IMR-90 (cell line): ENCODE measurements around the gene ERC2. TPM values are rescaled to one million over a fixed set of nuclear protein-coding genes. Genes with fewer than 3 reads are reported as not detected.

Experiments
- ATAC-seq: fragments of 200-7000 bp; cut with Tn5 transposase; 2 replicates; pipeline ENCODE4 v1.9.1; 2020; ENCODE audit warnings: low read depth, mild to moderate bottlenecking, moderate library complexity
- BruUV-seq: library from RNA; stranded (reverse); fragments of 400-500 nt; replicated peaks from 2 replicates; lab custom pipeline; 2021; lab: Mats Ljungman, UMichigan
- CTCF ChIA-PET: fragments of 300-600 bp; formaldehyde crosslinking; extraction: SDS; loops from one replicate; lab custom pipeline; 2021; ENCODE audit warnings: antibody characterized with exemption; lab: Yijun Ruan, JAX
- POLR2A ChIA-PET: fragments of 300-600 bp; sonication (Branson Sonifier 250); formaldehyde crosslinking; loops from one replicate; lab custom pipeline; 2022; ENCODE audit warnings: antibody characterized with exemption; ENCODE audit not compliant: unreplicated experiment; lab: Charles Lee
- DNase-seq: peaks from one replicate; pipeline ENCODE4 v3.0.0; 2013
- H2AFZ ChIP-seq: replicated peaks from 2 replicates; pipeline ENCODE3; 2013; ENCODE audit warnings: low read length, mild to moderate bottlenecking; ENCODE audit not compliant: poor library complexity
- H2AK5ac ChIP-seq: 2 replicates; pipeline ENCODE4 v1.6.1; 2013; ENCODE audit warnings: low read depth, low read length, inconsistent platforms
- H2AK9ac ChIP-seq: replicated peaks from 2 replicates; pipeline ENCODE3; 2013; ENCODE audit warnings: mild to moderate bottlenecking, low read depth, low read length, moderate library complexity; ENCODE audit not compliant: poor library complexity
- H2BK120ac ChIP-seq: 2 replicates; pipeline ENCODE4 v1.6.1; 2013; ENCODE audit warnings: low read depth, low read length, inconsistent platforms
- H2BK15ac ChIP-seq: 3 replicates; pipeline ENCODE4 v1.6.1; 2013; ENCODE audit warnings: low read depth, low read length, inconsistent platforms
- H2BK20ac ChIP-seq: 2 replicates; pipeline ENCODE4 v1.6.1; 2013; ENCODE audit warnings: low read depth, mild to moderate bottlenecking, inconsistent platforms, low read length, moderate library complexity
- H2BK5ac ChIP-seq: 2 replicates; pipeline ENCODE4 v1.6.1; 2013; ENCODE audit warnings: mild to moderate bottlenecking, low read depth, low read length, inconsistent platforms; ENCODE audit not compliant: poor library complexity, severe bottlenecking
- H3K14ac ChIP-seq: replicated peaks from 2 replicates; pipeline ENCODE4 v1.6.1; 2013; ENCODE audit warnings: low read depth, low read length, inconsistent platforms
- H3K18ac ChIP-seq: 2 replicates; pipeline ENCODE4 v1.6.1; 2013; ENCODE audit warnings: low read depth, low read length, control low read depth
- H3K23ac ChIP-seq: 2 replicates; pipeline ENCODE4 v1.6.1; 2013; ENCODE audit warnings: low read depth, low read length, inconsistent platforms
- H3K27ac ChIP-seq: 2 replicates; pipeline ENCODE4 v1.5.1; 2013; ENCODE audit warnings: mild to moderate bottlenecking, control low read depth, low read length; ENCODE audit not compliant: insufficient read depth
- H3K27me3 ChIP-seq: 2 replicates; pipeline ENCODE4 v1.6.1; 2013; ENCODE audit warnings: low read length; ENCODE audit not compliant: control insufficient read depth, insufficient read depth
- H3K36me3 ChIP-seq: 2 replicates; pipeline ENCODE4 v1.6.1; 2013; ENCODE audit warnings: low read length, mixed read lengths; ENCODE audit not compliant: control insufficient read depth, insufficient read depth
- H3K4ac ChIP-seq: 2 replicates; pipeline ENCODE4 v1.6.1; 2013; ENCODE audit warnings: low read depth, low read length, inconsistent platforms
- H3K4me1 ChIP-seq: 2 replicates; pipeline ENCODE4 v1.6.1; 2013; ENCODE audit warnings: low read length, mixed read lengths; ENCODE audit not compliant: control insufficient read depth, insufficient read depth
- H3K4me2 ChIP-seq: 2 replicates; pipeline ENCODE4 v1.6.1; 2013; ENCODE audit warnings: low read depth, mild to moderate bottlenecking, control low read depth, low read length, moderate library complexity
- H3K4me3 ChIP-seq: 2 replicates; pipeline ENCODE4 v1.5.1; 2013; ENCODE audit warnings: low read depth, mild to moderate bottlenecking, control low read depth, low read length, moderate library complexity; ENCODE audit not compliant: insufficient read depth
- H3K56ac ChIP-seq: 2 replicates; pipeline ENCODE4 v1.6.1; 2013; ENCODE audit warnings: low read length, inconsistent platforms; ENCODE audit not compliant: insufficient read depth; ENCODE audit errors: extremely low read depth
- H3K79me1 ChIP-seq, 2 experiments: 2 replicates each; pipeline ENCODE4 v1.6.1; 2013; ENCODE audit warnings: low read length in 2 of 2, inconsistent platforms in 1 of 2, low read depth in 1 of 2
- H3K9ac ChIP-seq: 2 replicates; pipeline ENCODE4 v1.6.1; 2013; ENCODE audit warnings: low read depth, low read length, control low read depth
- H3K9me1 ChIP-seq: 2 replicates; pipeline ENCODE4 v1.6.1; 2013; ENCODE audit warnings: low read length, inconsistent platforms; ENCODE audit not compliant: insufficient read depth
- H3K9me3 ChIP-seq: 2 replicates; pipeline ENCODE4 v1.6.1; 2013; ENCODE audit warnings: low read length; ENCODE audit not compliant: control insufficient read depth, insufficient read depth
- H4K20me1 ChIP-seq: 2 replicates; pipeline ENCODE4 v1.6.1; 2013; ENCODE audit warnings: low read length, inconsistent platforms; ENCODE audit not compliant: insufficient read depth
- H4K5ac ChIP-seq: 2 replicates; pipeline ENCODE4 v1.6.1; 2013; ENCODE audit warnings: mild to moderate bottlenecking, low read depth, low read length, control low read depth
- H4K8ac ChIP-seq, 2 experiments: 2 replicates each; pipeline ENCODE4 v1.6.1; 2013; ENCODE audit warnings: low read depth in 2 of 2, low read length in 2 of 2, control low read depth in 1 of 2, inconsistent platforms in 1 of 2
- H4K91ac ChIP-seq: 2 replicates; pipeline ENCODE4 v1.6.1; 2013; ENCODE audit warnings: low read depth, low read length, inconsistent platforms; ENCODE audit not compliant: insufficient read depth
- FOS ChIP-seq: fragments of 150-350 bp; IDR thresholded peaks from 2 replicates; pipeline ENCODE4 v1.6.1; 2016; ENCODE audit warnings: low read depth, low read length
- RFX5 ChIP-seq: IDR thresholded peaks from 2 replicates; pipeline ENCODE4 v1.8.0; 2012; ENCODE audit warnings: low read depth, mild to moderate bottlenecking, low read length, moderate library complexity
- SMC3 ChIP-seq: fragments of 150-350 bp; IDR thresholded peaks from 2 replicates; pipeline ENCODE4 v1.6.1; 2016; ENCODE audit warnings: low read depth, mild to moderate bottlenecking, antibody characterized with exemption, low read length, moderate library complexity
- WGBS, 2 experiments: methylation state at CpG; one replicate each; pipeline versions ENCODE4 v1.1.5 to v1.1.7; 2013; ENCODE audit warnings: missing lambda C conversion rate in 2 of 2; ENCODE audit not compliant: insufficient read length in 1 of 2; ENCODE audit errors: extremely low coverage in 2 of 2; 5-methylcytosine and 5-hydroxymethylcytosine counted together
- dilution Hi-C: fragments of 300-500 bp; cut with HindIII; formaldehyde crosslinking; loops from one replicate; pipeline ENCODE4 v1.14.3; 2018; ENCODE audit warnings: low sequenced_read_pairs; ENCODE audit not compliant: unreplicated experiment
- in situ Hi-C: fragments of 300-500 bp; cut with MboI; formaldehyde crosslinking; loops from 3 replicates; pipeline ENCODE4 v1.14.3; 2019; ENCODE audit warnings: low sequenced_read_pairs, inconsistent platforms, mixed read lengths
- intact Hi-C: fragments of 100-400 bp; cut with micrococcal nuclease; formaldehyde crosslinking; loops from 2 replicates; pipeline ENCODE4 v1.10.0; 2022
- polyA plus RNA-seq, 3 experiments: library from polyadenylated mRNA; depleted of rRNA; stranded (reverse); fragments of >200 nt; gene quantifications; 2 replicates each; pipeline ENCODE4 v1.2.3, GENCODE V29; 2012; ENCODE audit warnings: low replicate concordance in 1 of 3
- total RNA-seq: library from RNA; depleted of rRNA; stranded (reverse); fragments of >200 nt; gene quantifications from 2 replicates; pipeline ENCODE4 v1.2.3, GENCODE V29; 2012

Gene ERC2
- total and polyA plus RNA-seq, 2 of the 4 experiments (the other 2 are of a cell fraction) = 0.17 to 0.18 TPM

DNA sequence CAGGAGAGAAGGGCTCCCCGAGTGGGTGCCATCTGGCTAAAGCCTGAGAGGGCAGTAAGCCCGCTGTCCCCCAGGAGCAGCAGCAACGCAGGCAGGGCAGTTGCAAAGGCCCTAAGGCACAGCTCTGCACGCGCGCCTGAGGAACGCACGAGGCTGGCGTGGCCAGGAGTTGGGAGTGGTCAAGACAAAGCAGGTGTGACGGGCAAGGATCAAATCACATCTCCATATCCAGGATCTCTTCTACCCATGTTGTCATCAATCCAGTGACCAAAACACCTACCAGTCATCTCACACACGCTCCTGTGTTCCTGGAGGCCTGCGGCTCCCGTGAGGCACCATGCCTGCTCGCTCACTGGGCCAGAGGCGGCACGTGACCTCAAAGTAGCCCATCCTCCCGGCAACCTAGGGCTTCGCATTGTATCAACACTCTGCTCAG, 59.5 kb downstream of the ERC2 start:
- dilution Hi-C loops = no loop called here

More for the DNA sequence above, 59.5 kb downstream of the ERC2 start:
- Histone ChIP-seq H3K79me1 (no peaks in the 10 kb centered on the region), H2BK120ac (no peak overlapping the region), H3K4me1 (no peaks in the 10 kb centered on the region), H2BK15ac (no peak overlapping the region), H3K27ac (no peak overlapping the region), H2BK5ac (no peak overlapping the region), H4K91ac (no peak overlapping the region), H3K23ac (no peak overlapping the region), H4K5ac (no peak overlapping the region), H3K56ac (no peak overlapping the region), H3K9me1 (no peaks in the 10 kb centered on the region), H3K14ac (no peak overlapping the region), H4K8ac (no peak overlapping the region), H3K27me3 (no peaks in the 10 kb centered on the region), H2AK5ac (no peak overlapping the region), H2BK20ac (no peak overlapping the region), H3K9me3 (no peaks in the 10 kb centered on the region), H2AFZ (no peak overlapping the region), H3K36me3 (no peaks in the 10 kb centered on the region), H3K4ac (no peak overlapping the region), H3K9ac (no peak overlapping the region), H4K20me1 (no peaks in the 10 kb centered on the region), H2AK9ac (no peak overlapping the region), H3K4me3 (no peak overlapping the region), H3K18ac (no peak overlapping the region), H3K4me2 (no peak overlapping the region)
- in situ Hi-C loops = no loop called here
- DNase-seq (no peak), ATAC-seq (no peak)
- WGBS, 2 experiments = 74% methylated on average over 5 of the region's 18 CpGs; no CpG with 5 or more reads in 1 of the 2 experiments
- intact Hi-C loops = no loop called here
- CTCF ChIA-PET = interaction anchor here (0.7 kb wide), 1 partner anchor 9 kb away, joined by 3 read pairs; no protein-coding TSS in a partner anchor
- no TSS peak for BruUV-seq
- TF ChIP-seq RFX5 (no peak), SMC3 (no peak), FOS (no peak)
- POLR2A ChIA-PET = no interaction called here
